Neural progenitor cell (in vitro differentiated cells): Measurements from ENCODE around the gene YY1AP1. TPM values are rescaled to one million over a fixed set of nuclear protein-coding genes. Genes with fewer than 3 reads are reported as not detected.
A peak's percentile ranks its signal among the peaks of the same experiment; 100 is the strongest.
"Not testable (repeated sequence)": the region's sequence is repeated elsewhere in the genome, so short reads cannot be mapped to it uniquely, and the experiment has no call there.

ENCODE experiments used
- DNase-seq: peaks from one replicate; pipeline ENCODE4 v3.0.0-alpha.2; 2016; ENCODE audit warnings: low spot score
- H2AFZ ChIP-seq: fragments of 200-600 bp; sonication (generic); replicated peaks from 2 replicates; pipeline ENCODE4 v1.6.1; 2016; ENCODE audit warnings: antibody characterized with exemption
- H3F3A ChIP-seq: fragments of 200-600 bp; sonication (generic); 2 replicates; pipeline ENCODE4 v1.6.1; 2016; ENCODE audit warnings: antibody characterized with exemption, low read depth
- H3K27ac ChIP-seq: fragments of 200-600 bp; sonication (generic); 2 replicates; pipeline ENCODE4 v1.5.1; 2016; ENCODE audit warnings: mild to moderate bottlenecking
- H3K27me3 ChIP-seq: fragments of 200-600 bp; sonication (generic); 2 replicates; pipeline ENCODE4 v1.6.1; 2016; ENCODE audit warnings: mild to moderate bottlenecking, moderate library complexity
- H3K36me3 ChIP-seq: fragments of 200-600 bp; sonication (generic); 2 replicates; pipeline ENCODE4 v1.5.1; 2016
- H3K4me1 ChIP-seq: fragments of 200-600 bp; sonication (generic); 2 replicates; pipeline ENCODE4 v1.6.1; 2016; ENCODE audit warnings: mixed run types
- H3K4me2 ChIP-seq: fragments of 200-600 bp; sonication (generic); 2 replicates; pipeline ENCODE4 v1.6.1; 2016
- H3K4me3 ChIP-seq: fragments of 200-600 bp; sonication (generic); 2 replicates; pipeline ENCODE4 v1.5.1; 2016
- H3K79me2 ChIP-seq: fragments of 200-600 bp; sonication (generic); 2 replicates; pipeline ENCODE4 v1.6.1; 2016; ENCODE audit warnings: low read depth
- H3K9ac ChIP-seq: fragments of 200-600 bp; sonication (generic); 2 replicates; pipeline ENCODE4 v1.6.1; 2016
- H3K9me3 ChIP-seq: fragments of 200-600 bp; sonication (generic); 2 replicates; pipeline ENCODE4 v1.5.1; 2016; ENCODE audit warnings: low read depth
- H4K20me1 ChIP-seq: fragments of 200-600 bp; sonication (generic); 2 replicates; pipeline ENCODE4 v1.6.1; 2016; ENCODE audit warnings: low read depth
- H3K27ac Mint-ChIP-seq: 3 replicates; pipeline ENCODE4 v1.8.0; 2021; ENCODE audit warnings: mixed read lengths
- H3K27me3 Mint-ChIP-seq: 2 replicates; pipeline ENCODE4 v1.8.0; 2022; ENCODE audit warnings: low read depth, mild to moderate bottlenecking, inconsistent platforms, moderate library complexity, mixed read lengths; ENCODE audit not compliant: insufficient read depth
- H3K36me3 Mint-ChIP-seq: 3 replicates; pipeline ENCODE4 v1.8.0; 2021; ENCODE audit warnings: mixed read lengths
- H3K4me1 Mint-ChIP-seq: 3 replicates; pipeline ENCODE4 v1.8.0; 2021; ENCODE audit warnings: mixed read lengths
- H3K4me3 Mint-ChIP-seq: 3 replicates; pipeline ENCODE4 v1.8.0; 2021; ENCODE audit warnings: mild to moderate bottlenecking, moderate library complexity, mixed read lengths
- H3K9me3 Mint-ChIP-seq: 3 replicates; pipeline ENCODE4 v1.8.0; 2020; ENCODE audit warnings: mixed read lengths
- CTCF ChIP-seq: fragments of 200-600 bp; sonication (generic); IDR thresholded peaks from 2 replicates; pipeline ENCODE4 v1.5.1; 2017; ENCODE audit warnings: antibody characterized with exemption, mild to moderate bottlenecking
- EZH2 ChIP-seq: fragments of 200-600 bp; sonication (generic); IDR thresholded peaks from 2 replicates; pipeline ENCODE4 v1.6.1; 2017; ENCODE audit warnings: antibody characterized with exemption, mild to moderate bottlenecking, moderate library complexity
- EZH2phosphoT487 ChIP-seq: fragments of 200-600 bp; sonication (generic); IDR thresholded peaks from 2 replicates; pipeline ENCODE4 v1.6.1; 2017; ENCODE audit warnings: antibody characterized with exemption
- total RNA-seq: library from RNA; depleted of rRNA; stranded (reverse); fragments of >200 nt; gene quantifications from 2 replicates; pipeline ENCODE4 v1.2.3, GENCODE V29; 2015; ENCODE audit warnings: low replicate concordance

Gene YY1AP1
- total RNA-seq, 1 donor from 2014 or later, result 42.7 TPM

GRCh38 chr1:155691992-155692528 is 3.5 kb upstream of the YY1AP1 start:
- H3K27ac ChIP-seq, result no peak overlapping the region
- no peaks in the 10 kb centered on the region for H3K27me3 ChIP-seq
- H4K20me1 ChIP-seq, result no peaks in the 10 kb centered on the region
- Mint-ChIP-seq H3K4me3 (peak overlapping the region; percentile 16), H3K36me3 (peaks cover 51% of the 10 kb centered on the region), H3K27me3 (no peaks in the 10 kb centered on the region), H3K4me1 (peaks cover 14% of the 10 kb centered on the region), H3K27ac (no peak overlapping the region), H3K9me3 (peaks cover 13% of the 10 kb centered on the region)
- H3K36me3 ChIP-seq, result peaks cover 10% of the 10 kb centered on the region
- no peak for TF ChIP-seq CTCF
- no peak for TF ChIP-seq EZH2
- no peak for TF ChIP-seq EZH2phosphoT487
- no peak for DNase-seq
- peaks cover 6% of the 10 kb centered on the region for H3K4me1 ChIP-seq
- H2AFZ ChIP-seq, result no peak overlapping the region
- H3F3A ChIP-seq, result peaks cover 10% of the 10 kb centered on the region
- no peak overlapping the region for H3K9ac ChIP-seq
- no peak overlapping the region for H3K4me2 ChIP-seq
- H3K79me2 ChIP-seq, result peaks cover 92% of the 10 kb centered on the region
- no peaks in the 10 kb centered on the region for H3K9me3 ChIP-seq
- no peak overlapping the region for H3K4me3 ChIP-seq

GRCh38 chr1:155689081-155689607 is 570 bp upstream of the YY1AP1 start, which contains the start of gene DAP3:
TSS of gene DAP3 (plus strand) at chr1:155689091. CDS start at chr1:155709780, 20,689 bp downstream.
- Mint-ChIP-seq H3K36me3 (peaks cover 40% of the 10 kb centered on the region), H3K4me1 (peaks cover 29% of the 10 kb centered on the region), H3K27ac (peak within 1 kb of the TSS; percentile 94), H3K4me3 (peak within 1 kb of the TSS; percentile 97)
- H3K9me3 Mint-ChIP-seq, H3K27me3 Mint-ChIP-seq, H3F3A ChIP-seq, H3K9me3 ChIP-seq, H3K27me3 ChIP-seq, H3K4me1 ChIP-seq, DNase-seq, H3K36me3 ChIP-seq: not testable (repeated sequence)
- Histone ChIP-seq H3K4me3 (peak within 1 kb of the TSS; percentile 100), H4K20me1 (peaks cover 13% of the 10 kb centered on the region), H3K9ac (peak within 1 kb of the TSS; percentile 100), H2AFZ (peak within 1 kb of the TSS; percentile 100), H3K27ac (peak within 1 kb of the TSS; percentile 100), H3K4me2 (peak within 1 kb of the TSS; percentile 94), H3K79me2 (peaks cover 92% of the 10 kb centered on the region)

GRCh38 chr1:155687705-155688323 is 760 bp downstream of the YY1AP1 start:
- H3K27me3 ChIP-seq, H3K27me3 Mint-ChIP-seq, H3K9me3 ChIP-seq, H3K36me3 ChIP-seq, H3K4me1 ChIP-seq, H3F3A ChIP-seq, H3K9me3 Mint-ChIP-seq: not testable (repeated sequence)
- Histone ChIP-seq H3K79me2 (peaks cover 92% of the 10 kb centered on the region), H3K9ac (peak overlapping the region; percentile 100), H2AFZ (peak overlapping the region; percentile 100), H4K20me1 (peaks cover 25% of the 10 kb centered on the region), H3K4me2 (peak overlapping the region; percentile 94), H3K27ac (peak overlapping the region; percentile 100), H3K4me3 (peak overlapping the region; percentile 100)
- H3K4me1 Mint-ChIP-seq, result peaks cover 29% of the 10 kb centered on the region
- DNase-seq, result peak; percentile 78
- H3K36me3 Mint-ChIP-seq, result peaks cover 32% of the 10 kb centered on the region
- H3K27ac Mint-ChIP-seq, result peak overlapping the region; percentile 93
- peak overlapping the region; percentile 97 for H3K4me3 Mint-ChIP-seq

- Mint-ChIP-seq H3K36me3 (peaks cover 31% of the 10 kb centered on the region), H3K4me1 (peaks cover 14% of the 10 kb centered on the region), H3K27ac (no peak overlapping the region), H3K27me3 (peaks cover 3% of the 10 kb centered on the region), H3K9me3 (no peaks in the 10 kb centered on the region), H3K4me3 (no peak overlapping the region)
- H3K27ac ChIP-seq, result no peak overlapping the region
- H3F3A ChIP-seq, result no peaks in the 10 kb centered on the region
- H3K36me3 ChIP-seq, result peaks cover 9% of the 10 kb centered on the region
- H3K4me2 ChIP-seq, result no peak overlapping the region
- DNase-seq, result no peak
- no peak overlapping the region for H3K4me3 ChIP-seq
- H3K9ac ChIP-seq, result no peak overlapping the region
- no peaks in the 10 kb centered on the region for H3K4me1 ChIP-seq
- peaks cover 48% of the 10 kb centered on the region for H4K20me1 ChIP-seq
- no peak overlapping the region for H2AFZ ChIP-seq
- H3K79me2 ChIP-seq, result peaks cover 69% of the 10 kb centered on the region
- no peaks in the 10 kb centered on the region for H3K9me3 ChIP-seq
- TF ChIP-seq EZH2, result no peak
- no peak for TF ChIP-seq EZH2phosphoT487
- H3K27me3 ChIP-seq, result no peaks in the 10 kb centered on the region
These were observed 6.8 kb downstream of the YY1AP1 start for GRCh38 chr1:155681776-155682175.
